HepG2 (cell line): ENCODE measurements around the gene PRDM15.

Experiments used
- E2F1 ChIP-seq: sonication (generic); formaldehyde crosslinking; IDR thresholded peaks from 2 replicates; pipeline ENCODE4 v1.5.0; 2020; ENCODE audit warnings: missing genetic modification reagents
- HMGXB3 ChIP-seq: sonication (generic); formaldehyde crosslinking; IDR thresholded peaks from 2 replicates; pipeline ENCODE4 v1.4.0; 2020; ENCODE audit warnings: missing genetic modification reagents, borderline replicate concordance
- KAT7 ChIP-seq: IDR thresholded peaks from 2 replicates; pipeline ENCODE4 v1.6.1; 2018; ENCODE audit warnings: borderline replicate concordance, missing compliant biosample characterization
- NFIC ChIP-seq: IDR thresholded peaks from 2 replicates; pipeline ENCODE4 v1.6.1; 2012; ENCODE audit warnings: mild to moderate bottlenecking, low read length, inconsistent platforms
- ZKSCAN8 ChIP-seq: IDR thresholded peaks from 2 replicates; pipeline ENCODE4 v1.6.1; 2016; ENCODE audit warnings: borderline replicate concordance, missing genetic modification reagents, missing compliant biosample characterization
- ZNF639 ChIP-seq: conservative IDR thresholded peaks from 2 replicates; pipeline ENCODE4 v1.6.1; 2018; ENCODE audit warnings: missing genetic modification reagents
- ZNF670 ChIP-seq: sonication (generic); formaldehyde crosslinking; IDR thresholded peaks from 2 replicates; pipeline ENCODE4 v1.8.0; 2022; ENCODE audit warnings: mild to moderate bottlenecking, missing genetic modification reagents, borderline replicate concordance
- ZNF710 ChIP-seq: sonication (generic); formaldehyde crosslinking; IDR thresholded peaks from 2 replicates; pipeline ENCODE4 v1.5.0; 2020; ENCODE audit warnings: mild to moderate bottlenecking, missing genetic modification reagents, borderline replicate concordance

GRCh38 chr21:41858466-41859296 lies 20.5 kb downstream of the PRDM15 start:
- no peak for TF ChIP-seq NFIC
- no peak for TF ChIP-seq E2F1 (CRISPR knock-in tag)
- no peak for TF ChIP-seq ZNF710 (CRISPR knock-in tag)
- TF ChIP-seq ZNF670 (CRISPR knock-in tag), result no peak
- no peak for TF ChIP-seq ZKSCAN8 (CRISPR knock-in tag)
- TF ChIP-seq ZNF639 (CRISPR knock-in tag), result no peak
- TF ChIP-seq HMGXB3 (CRISPR knock-in tag), result no peak
- TF ChIP-seq KAT7 (CRISPR knock-in tag), result no peak
